Amniotic stem cell (primary cell): ENCODE results near the gene GAB3.

ENCODE experiments used
- DNase-seq: peaks from one replicate; lab custom pipeline; 2025; lab: John Stamatoyannopoulos, UW

The GAB3 gene

DNA sequence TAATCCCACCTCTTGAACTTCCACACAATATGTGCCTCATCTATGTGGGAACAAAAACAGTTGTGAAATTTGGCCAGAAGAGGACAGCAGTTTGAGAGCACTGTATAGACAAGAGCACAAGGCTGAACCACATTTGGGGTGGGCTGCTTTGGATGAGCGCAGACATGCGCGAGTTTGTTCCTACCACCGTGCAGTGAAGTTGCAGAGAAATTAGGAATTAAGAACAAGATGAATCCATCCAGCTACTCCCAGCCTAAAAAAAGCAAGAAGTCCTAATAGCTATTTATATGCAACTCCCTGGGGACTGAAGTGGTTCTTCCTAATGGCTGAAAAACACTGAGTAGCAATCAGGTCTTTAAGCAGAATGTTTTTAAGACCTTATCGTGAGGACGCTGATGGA is 1.0 kb downstream of the GAB3 start:
- DNase-seq = no peak

DNA sequence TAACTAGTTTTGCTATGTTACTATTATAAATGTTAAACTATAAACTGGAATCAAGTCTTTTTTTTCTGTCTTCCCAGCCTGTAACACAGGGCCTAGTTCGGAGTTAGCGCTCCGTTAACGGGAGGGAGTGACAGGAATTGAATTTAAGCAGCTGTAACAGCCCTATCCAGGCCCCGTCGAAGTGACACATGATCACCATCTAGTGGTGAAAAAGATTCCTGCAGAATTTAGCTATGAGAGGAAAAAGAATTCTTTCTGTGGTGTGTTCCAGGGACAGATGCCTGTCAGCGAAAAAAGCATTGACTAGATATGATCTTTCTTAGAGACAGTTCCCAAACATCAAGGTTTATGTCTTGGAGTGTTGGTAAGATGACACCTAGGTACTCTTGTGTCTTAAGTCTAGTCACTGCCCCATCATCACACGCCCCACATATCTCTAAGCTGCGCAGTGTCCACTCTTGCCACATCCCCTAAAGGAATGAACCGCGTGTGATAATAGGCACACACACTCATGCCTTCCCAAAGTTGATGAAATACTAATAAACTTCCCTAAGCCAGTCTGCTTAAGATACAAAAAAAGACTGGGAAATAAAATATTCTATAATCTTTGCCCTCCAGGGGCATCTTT is 2.1 kb downstream of the GAB3 start:
- DNase-seq = no peak

DNA sequence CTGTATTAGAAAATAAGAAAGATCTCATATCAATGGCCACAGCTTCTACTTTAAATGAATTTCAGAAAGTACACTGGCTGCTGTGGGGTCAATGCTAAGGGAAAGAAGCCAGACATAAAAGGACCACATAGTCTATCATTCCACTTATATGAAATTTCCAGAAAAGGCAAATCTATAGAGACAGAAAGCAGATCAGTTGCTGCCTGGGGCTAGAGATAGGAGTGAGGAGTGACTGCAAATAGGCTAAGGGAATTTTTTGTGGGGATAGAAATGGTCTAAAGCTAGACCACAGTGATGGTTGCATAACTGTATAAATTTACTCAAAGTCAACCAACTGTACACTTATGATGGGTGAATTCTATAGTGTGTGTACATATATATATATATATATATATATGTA is 8.3 kb downstream of the GAB3 start:
- no peak for DNase-seq

DNA sequence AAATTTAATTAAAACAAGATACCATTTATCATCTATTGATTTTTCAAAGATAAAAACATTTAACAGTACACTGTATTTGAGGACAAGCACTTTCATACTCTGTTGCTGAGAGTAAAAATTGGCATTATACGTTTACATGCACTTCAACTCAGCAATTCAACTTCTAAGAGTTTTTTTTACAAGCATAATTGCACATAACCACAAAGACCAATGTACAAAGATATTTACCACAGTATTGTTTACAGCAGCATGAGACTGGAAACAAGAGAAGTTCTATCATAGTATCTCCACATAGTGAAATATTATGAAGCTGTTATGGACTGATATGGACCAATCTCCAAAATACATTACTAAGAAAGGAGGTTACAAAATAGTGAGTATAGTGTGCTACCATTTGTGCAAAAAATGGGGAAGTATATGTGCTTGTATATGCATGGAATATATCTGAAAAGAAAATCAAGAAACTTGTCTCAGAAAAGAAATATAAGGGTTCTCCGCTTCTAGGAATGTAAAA is 10.9 kb downstream of the GAB3 start:
- no peak for DNase-seq

DNA sequence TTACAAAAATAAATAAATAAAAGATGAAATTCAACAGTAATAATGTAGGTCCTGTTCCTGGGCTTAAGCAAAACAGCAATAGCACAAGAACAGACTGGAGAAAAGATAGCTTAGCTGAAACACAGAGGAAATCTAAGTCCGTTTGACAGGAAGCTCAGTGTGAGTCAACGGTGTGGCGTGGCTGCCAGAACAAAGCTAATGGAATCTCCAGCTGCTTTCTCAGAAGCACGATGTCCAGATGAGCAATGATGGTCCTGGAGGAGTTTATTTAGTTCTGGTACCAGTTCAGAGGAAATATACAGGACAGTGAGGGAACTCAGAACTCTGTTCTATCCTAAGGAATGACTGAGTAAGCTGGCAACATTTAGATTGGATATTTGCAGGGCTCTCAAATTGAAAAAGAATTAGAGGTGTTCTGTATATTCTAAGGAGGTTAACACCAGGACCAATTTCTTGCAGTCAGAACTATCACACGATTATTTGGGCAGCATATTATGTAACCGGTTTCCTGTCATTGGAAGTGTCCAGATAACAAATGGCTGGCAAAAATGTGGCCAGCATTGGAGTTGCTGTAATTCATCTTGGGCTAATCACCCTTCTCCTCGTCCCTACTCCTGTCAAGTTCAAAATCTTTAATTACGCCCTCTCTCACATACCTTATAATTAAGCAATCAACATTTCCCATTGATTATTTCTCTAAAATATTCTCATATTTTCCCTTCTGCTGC is 12.7 kb downstream of the GAB3 start:
- DNase-seq = peak; percentile 11

DNA sequence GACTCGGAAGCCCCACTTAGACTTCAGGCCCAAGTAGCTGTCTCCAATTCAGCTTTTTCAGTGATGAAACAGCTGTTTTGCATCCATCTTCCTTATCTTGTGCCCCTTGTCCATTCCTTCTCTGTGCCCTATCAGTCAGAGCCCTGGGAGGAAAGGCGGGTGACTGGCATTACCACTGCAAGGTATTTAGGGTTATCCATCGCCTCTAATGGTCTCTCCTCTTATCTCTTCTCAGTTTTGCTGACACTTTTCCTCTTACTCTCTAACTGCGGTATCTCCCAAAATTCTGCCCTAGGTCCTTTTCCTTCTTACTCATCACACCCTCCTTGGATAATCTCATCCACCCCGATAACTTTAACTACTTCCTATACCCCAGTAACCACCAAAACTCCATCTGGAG is 13.7 kb downstream of the GAB3 start:
- DNase-seq = no peak

DNA sequence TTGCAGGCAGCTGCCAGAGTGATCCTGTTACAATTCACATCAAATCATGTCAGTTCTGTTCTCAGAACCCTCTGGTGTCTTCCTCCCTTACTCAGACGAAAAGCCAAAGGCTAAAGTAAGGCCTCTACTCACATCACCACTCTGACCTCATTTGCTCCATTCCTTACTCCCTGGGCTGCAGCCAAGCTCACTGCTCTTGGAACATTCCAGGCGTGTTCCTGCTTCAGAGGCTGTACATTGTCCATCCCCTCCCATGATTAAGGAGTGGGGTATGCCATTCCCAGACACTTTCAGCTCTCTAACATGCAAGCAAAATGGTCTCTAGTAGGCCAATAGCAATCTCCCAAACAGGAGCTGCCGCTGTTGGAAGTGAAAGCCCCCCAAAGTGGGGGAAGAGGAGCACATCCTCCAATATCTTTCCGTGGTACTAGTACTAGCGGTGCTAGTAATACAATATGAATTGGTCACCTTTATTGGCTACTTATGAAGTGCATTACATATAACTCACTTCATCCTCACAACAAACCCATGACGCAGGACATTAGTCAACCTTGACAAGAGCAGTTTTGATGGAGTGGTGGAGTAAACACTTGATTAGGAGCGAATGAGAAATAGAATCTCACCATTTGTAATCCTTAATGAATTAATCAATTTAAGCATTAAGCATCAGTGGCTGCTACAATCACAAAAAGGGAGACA is 15.0 kb downstream of the GAB3 start:
- peak; percentile 16 for DNase-seq

DNA sequence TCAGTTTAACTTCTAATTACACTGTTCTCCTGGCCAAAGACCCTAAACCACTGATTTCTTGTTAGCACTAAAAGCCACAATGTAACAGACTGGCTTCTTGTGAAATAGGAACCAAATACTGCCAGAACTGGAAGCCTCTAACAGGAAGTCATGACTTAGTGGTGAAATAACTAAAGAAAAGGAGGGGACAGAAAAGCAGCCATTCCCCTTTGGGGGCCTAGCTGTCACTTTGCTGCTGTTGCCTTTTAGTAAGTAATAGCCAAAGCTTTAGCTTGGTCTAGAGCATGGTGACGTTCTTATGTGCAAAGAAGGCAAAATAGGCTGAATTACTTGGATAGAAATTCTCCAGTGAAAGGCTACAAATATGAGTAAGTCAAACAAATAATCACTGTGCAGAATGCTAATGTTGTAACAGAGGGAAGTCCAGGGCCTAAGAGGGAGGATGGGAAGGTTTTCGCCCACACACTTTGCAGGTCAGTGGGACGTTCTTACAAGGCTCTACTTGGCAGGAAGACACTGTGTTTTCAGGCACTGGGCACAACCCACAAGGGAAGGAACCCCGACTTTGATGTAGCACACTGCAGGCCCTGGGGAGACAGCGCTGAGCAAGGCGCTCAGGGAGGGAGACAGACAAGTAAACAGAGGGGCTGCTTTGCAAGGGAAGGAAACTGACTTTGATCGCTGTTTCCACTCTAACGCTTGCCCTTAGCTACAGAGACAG is 16.7 kb downstream of the GAB3 start:
- no peak for DNase-seq

DNA sequence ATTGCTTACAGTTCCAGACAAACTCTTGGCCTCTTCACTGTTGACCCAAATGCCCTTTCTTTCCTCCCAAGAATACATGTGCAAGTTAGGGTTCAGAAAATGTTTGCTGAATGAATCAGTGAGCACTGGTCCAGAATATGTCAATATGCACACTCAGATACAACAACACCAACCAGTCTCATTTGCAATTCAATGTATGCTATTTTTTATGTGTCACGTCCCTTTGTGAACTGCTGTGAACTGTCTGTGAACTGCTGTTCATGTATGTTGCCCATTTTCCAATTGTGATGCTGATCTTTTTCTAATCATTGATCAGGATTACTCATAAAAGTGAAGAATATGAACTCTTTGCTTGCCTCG is 17.8 kb downstream of the GAB3 start:
- no peak for DNase-seq

DNA sequence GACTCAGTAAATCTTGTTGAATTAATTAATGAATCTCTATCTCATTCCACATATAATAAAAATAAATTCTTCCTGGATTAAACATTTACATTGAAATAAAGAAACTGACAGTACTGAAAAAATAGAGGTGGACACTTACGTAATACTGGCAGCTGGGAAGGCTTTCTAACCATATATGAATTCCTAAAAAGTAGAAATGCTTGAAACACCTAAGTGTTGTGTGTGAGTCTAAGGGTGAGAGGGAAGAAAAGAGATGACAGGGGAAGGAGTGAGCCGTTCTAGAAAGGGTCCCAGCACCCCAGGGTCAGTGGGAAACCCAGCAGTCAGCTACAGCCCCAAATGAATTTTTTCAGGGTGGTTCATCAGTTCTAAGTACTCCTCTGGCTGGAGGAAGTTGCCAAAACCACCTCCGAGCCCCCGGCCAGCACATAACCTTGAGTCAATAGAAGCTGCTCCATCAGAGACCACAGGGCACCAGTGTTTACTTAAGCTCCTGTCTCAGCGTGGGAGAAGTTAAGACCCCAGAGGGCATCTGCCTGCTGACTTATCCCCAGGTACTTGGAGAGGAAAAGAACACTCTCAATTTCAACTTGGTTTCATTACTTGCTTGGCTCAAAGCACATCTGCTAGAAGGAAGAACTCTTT is 18.3 kb downstream of the GAB3 start:
- DNase-seq = no peak

DNA sequence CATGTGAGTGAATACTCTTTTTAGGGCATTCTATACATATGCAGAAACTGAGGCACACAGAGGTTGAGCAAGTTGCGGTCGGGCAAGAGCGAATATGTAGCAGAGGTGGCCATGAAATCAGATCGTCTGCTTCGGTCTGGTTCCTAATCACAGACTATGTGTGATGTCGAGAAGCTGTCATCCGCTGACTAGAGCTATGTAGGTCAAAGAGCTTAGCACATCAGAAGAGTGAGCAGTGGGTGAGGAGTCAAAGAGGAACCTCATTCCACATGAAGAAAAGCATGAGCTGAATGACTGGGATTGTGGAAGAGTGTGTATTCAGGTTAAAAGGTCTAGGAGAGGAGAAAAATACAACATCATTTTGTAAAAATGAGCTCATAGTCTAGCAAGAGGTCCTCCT is 19.0 kb downstream of the GAB3 start:
- no peak for DNase-seq

DNA sequence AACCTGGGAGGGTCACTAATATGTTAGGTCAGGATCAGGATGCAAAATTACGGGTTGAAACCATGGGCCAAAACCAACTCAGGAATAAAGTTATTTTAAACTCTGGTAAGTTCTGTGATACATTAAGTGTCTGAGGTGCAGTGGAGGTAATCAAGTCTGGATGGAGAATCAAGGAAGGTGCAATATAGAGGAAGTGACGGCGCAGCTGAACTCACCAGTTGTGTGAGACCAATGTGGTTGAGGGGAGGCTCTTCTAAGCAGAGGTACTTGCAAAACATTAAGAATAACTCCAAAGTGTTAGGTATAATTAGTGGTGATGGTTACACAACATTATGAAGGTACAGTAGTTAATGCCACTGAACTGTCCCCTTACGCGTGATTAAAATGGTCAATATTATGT is 19.7 kb downstream of the GAB3 start:
- DNase-seq = no peak

DNA sequence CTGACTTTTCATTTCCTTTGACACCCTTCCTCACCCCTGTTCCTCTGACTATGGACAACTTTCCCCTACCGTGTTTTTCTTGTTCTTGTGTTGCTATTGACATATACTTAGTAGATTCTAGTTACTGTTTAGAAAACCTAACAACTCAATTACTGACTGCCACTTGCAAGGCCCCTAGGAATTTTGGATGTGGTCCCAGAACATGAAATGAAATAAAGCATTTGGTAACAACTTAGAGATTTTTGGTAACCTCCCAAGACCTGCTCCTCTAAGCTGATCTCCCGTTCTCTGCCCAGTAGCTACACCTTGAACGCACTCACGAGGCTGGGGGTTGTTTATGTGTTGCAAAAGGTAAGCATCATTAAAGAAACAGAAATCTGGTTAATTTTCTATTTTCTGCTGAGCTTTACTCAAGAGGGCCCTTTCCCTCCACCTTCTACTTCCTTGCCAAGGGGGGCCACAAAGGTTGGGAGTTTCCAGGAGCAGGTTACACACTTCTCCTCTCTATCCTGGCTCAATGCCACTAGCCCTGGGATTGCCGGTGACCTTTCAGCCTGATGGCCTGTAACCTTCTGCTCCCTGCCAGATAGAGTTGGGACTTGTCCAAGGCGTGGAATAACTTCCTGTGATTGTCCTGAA is 20.5 kb downstream of the GAB3 start:
- no peak for DNase-seq

DNA sequence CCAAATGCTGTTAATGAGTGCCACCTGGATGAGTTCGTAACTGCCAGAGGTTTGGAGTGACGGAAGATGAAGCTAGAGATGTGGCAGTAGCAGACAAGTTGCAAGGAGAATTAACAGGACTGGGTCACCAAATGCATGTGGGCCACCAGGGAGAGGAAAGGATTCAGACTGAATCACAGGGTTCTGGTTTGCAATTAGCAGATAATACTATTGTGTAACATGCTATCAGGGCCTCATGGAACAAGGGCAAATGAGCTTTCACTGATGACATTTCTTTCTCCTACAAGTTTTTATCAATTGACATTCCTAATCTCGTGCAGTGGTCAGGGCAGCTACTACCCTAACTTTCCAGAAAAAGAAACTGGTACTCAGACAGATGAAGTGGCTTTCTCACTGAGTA is 21.4 kb downstream of the GAB3 start:
- DNase-seq = no peak

DNA sequence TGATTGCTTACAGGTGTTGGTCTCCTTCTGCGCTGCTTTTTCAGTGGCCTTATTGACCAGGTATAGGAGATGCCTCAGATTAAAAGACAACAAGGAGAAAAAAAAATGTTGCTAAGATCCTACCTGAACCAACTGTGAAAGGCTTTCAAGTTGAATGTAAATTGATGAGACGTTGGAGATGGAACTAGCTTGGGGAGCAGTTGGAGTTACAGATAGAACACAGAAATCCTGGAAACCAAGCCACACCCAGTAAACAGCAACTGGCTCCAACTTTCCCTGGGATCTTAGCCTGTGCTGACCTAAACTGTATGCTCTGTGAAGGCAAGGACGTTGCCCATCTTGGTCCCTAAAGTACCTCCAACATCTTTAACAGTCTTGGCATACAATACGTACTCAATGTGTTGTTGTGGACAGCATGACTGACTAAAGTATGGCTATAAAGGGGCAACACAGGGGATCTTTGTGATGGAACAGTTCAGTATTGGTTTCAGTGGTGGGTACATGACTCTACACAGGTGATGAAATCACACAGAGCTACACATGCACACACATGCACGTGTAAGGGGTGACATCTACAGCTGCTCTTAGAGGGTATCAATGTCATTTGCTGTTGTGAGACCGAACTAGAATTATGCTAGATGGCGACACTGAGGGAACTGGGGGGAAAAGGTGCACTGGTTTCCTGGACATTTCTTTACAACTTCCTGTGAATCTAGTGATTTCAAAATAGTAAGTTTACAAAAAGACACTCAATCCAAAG is 22.3 kb downstream of the GAB3 start:
- DNase-seq = no peak

DNA sequence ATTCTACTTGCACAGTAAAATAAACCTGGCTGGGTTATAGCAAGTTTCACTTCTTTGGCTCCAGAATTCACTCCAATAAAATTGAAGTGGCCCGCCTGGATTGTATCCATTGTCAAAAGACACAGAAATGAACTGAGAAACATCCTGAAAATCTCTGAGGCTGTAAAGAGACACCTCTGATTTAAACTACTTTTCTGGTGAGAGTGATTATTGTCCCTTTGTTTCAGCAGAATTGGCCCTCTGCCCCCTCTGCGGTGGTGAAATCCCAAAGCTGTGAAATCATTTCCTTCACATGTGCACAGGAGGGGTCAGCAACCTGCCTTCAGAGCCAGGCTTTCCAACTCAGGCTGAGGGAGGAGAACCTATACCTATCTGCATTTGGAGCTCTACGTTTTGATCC is 23.0 kb downstream of the GAB3 start:
- no peak for DNase-seq

DNA sequence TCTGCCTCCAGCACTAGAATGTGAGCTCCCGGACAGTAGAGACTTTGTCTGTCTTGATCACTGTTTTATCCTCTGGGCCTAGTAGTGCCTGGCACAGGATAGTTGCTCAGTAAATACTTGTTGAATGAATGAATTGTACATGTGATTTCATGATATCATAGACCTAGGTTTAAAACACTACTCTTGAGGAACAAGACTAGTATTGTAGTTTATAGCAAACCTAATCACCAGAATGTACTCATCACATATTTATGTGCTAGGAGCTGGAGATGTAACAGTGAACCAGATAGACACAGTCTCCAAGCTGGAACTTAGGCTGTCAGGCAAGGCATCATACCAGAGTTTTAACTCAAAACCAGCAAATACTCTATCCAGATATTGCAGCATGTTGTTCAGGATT is 23.5 kb downstream of the GAB3 start:
- DNase-seq = no peak

DNA sequence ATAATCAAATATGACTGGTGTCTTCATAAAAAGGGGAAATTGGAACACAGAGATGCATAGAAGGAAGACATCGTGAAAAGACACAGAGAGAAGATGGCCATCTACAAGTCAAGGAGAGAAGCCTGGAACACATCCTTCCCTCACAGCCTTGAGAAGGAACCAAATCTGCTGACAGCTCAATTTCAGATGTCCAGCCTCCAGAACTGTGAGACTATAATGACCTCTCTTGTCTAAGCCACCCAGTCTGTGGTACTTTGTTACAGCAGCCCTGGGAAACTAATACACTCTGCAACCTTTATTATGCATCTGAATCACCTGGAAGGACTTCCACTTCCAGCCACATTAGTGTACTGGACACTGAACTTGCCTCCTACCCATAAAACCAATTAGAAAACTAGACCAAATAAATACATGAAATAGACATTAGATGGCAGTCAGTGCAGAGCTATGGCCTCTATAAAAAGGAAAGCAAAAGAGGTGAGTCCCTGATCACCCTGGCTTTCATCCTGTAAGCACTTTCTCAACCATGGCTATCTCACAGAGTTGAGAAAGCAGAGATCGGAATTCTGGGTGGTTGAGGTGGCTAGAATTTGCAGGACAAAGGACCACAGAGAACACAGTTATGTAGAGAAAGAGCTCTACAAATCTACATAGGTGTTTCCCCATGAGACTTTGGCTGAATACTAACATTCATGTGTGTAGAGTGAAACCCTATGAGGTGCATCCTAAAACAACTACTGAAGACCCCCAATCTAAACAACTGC is 25.7 kb downstream of the GAB3 start:
- DNase-seq = no peak

DNA sequence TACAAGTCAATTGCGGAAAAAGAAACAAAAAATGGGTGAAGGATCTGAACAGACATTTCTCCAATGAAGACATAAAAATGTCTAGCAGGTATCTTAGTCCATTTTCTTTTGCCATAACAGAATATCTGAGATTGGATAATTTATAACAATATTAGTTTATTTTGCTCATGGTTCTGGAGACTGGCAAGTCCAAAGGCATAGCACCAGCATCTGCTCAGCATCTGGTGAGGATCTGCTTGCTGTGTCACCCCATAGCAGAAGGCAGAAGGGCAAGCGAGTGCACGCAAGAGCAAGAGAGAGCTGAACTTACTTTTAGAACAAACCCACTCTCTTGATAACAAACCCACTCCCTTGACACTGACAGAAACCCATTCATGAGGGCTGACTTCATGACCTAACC is 29.7 kb downstream of the GAB3 start:
- DNase-seq = no peak

DNA sequence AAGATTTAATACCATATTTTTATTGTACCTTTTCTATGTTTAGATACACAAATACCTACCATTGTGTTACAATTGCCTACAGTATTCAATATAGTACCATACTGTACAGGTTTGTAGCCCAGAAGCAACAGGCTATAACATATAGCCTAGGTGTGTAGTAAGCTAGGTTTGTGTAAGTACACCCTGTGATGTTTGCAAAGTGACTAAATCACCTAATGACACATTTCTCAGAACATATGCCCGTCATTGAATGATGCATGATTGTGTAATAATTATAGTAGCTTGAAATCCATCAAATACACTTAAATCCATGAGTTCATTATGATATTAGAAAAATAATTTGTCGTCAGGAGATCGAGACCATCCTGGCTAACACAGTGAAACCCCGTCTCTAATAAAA is 30.8 kb downstream of the GAB3 start:
- no peak for DNase-seq
